Ishikawa (cell line): ENCODE data around the gene CPNE9.

Experiments
- CEBPB ChIP-seq: IDR thresholded peaks from 2 replicates; pipeline ENCODE4 v1.6.1; 2012
- EGR1 ChIP-seq: IDR thresholded peaks from 2 replicates; pipeline ENCODE4 v1.6.1; 2012
- EP300 ChIP-seq: IDR thresholded peaks from 2 replicates; pipeline ENCODE4 v1.6.1; 2012; ENCODE audit warnings: borderline replicate concordance
- FOXM1 ChIP-seq: IDR thresholded peaks from 2 replicates; pipeline ENCODE4 v1.6.1; 2012; ENCODE audit warnings: low read depth, borderline replicate concordance
- NFIC ChIP-seq: IDR thresholded peaks from 2 replicates; pipeline ENCODE4 v1.6.1; 2012
- RAD21 ChIP-seq: IDR thresholded peaks from 2 replicates; pipeline ENCODE4 v1.6.1; 2012; ENCODE audit warnings: low read depth
- TAF1 ChIP-seq: IDR thresholded peaks from 2 replicates; pipeline ENCODE4 v1.6.1; 2012; ENCODE audit warnings: low read depth, mild to moderate bottlenecking
- TCF12 ChIP-seq: IDR thresholded peaks from 2 replicates; pipeline ENCODE4 v1.6.1; 2012; ENCODE audit warnings: low read depth
- YY1 ChIP-seq: IDR thresholded peaks from 2 replicates; pipeline ENCODE4 v1.6.1; 2012; ENCODE audit warnings: low read depth
- TF ChIP-seq, protein P1 (sequence below): IDR thresholded peaks from 2 replicates; pipeline ENCODE4 v1.6.1; 2012
- TF ChIP-seq, protein P2 (sequence below): IDR thresholded peaks from 2 replicates; pipeline ENCODE4 v1.6.1; 2012; ENCODE audit warnings: low read depth, mild to moderate bottlenecking

DNA sequence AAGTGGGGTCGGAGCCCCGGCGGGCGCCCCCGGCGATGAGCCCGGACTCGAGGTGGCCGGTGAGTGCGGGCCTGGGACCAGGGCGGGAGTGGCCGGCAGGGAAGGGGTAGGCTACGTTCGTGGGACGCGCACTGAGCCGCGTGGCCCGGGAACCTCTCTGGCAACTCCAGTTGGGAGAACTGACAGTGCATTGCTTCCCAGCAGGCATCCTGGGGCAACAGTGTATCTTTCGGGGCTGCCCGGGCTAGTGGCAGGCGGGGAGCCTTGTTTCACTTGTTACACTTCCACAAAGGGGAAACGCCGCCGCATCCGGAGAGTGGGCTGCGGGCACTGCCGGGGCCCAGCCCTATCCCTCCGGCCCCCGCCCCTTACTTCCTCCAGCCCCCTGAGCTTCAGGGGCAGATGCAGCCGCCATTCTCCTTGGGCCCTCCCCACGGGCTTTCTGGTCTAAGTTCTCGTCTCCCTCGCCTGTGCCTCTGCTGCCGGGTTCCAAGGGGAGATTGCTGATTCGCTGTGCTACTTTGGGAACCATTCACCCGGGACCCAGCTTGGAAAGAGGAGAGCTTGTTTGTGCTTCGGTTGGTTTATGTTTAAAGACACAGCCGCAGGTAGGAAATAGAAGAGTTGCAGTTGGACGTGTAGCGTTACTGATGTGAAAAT lies 28.6 kb downstream of the CPNE9 start:
- TF ChIP-seq FOXM1 (no peak), EP300 (no peak), RAD21 (no peak), TAF1 (no peak), EGR1 (no peak), CEBPB (no peak), TCF12 (no peak), NFIC (no peak), YY1 (no peak)
- TF ChIP-seq, protein P1, sequence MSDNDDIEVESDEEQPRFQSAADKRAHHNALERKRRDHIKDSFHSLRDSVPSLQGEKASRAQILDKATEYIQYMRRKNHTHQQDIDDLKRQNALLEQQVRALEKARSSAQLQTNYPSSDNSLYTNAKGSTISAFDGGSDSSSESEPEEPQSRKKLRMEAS, result no peak
- TF ChIP-seq, protein P2, sequence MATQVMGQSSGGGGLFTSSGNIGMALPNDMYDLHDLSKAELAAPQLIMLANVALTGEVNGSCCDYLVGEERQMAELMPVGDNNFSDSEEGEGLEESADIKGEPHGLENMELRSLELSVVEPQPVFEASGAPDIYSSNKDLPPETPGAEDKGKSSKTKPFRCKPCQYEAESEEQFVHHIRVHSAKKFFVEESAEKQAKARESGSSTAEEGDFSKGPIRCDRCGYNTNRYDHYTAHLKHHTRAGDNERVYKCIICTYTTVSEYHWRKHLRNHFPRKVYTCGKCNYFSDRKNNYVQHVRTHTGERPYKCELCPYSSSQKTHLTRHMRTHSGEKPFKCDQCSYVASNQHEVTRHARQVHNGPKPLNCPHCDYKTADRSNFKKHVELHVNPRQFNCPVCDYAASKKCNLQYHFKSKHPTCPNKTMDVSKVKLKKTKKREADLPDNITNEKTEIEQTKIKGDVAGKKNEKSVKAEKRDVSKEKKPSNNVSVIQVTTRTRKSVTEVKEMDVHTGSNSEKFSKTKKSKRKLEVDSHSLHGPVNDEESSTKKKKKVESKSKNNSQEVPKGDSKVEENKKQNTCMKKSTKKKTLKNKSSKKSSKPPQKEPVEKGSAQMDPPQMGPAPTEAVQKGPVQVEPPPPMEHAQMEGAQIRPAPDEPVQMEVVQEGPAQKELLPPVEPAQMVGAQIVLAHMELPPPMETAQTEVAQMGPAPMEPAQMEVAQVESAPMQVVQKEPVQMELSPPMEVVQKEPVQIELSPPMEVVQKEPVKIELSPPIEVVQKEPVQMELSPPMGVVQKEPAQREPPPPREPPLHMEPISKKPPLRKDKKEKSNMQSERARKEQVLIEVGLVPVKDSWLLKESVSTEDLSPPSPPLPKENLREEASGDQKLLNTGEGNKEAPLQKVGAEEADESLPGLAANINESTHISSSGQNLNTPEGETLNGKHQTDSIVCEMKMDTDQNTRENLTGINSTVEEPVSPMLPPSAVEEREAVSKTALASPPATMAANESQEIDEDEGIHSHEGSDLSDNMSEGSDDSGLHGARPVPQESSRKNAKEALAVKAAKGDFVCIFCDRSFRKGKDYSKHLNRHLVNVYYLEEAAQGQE, result no peak
